NB4 (cell line): ENCODE results near the gene ATP2A3.
"Not testable (repeated sequence)": the region's sequence is repeated elsewhere in the genome, so short reads cannot be mapped to it uniquely, and the experiment has no call there.

ENCODE experiments used
- DNase-seq: peaks from one replicate; pipeline ENCODE4 v3.0.0; 2010; ENCODE audit warnings: low read depth
- H3K4me3 ChIP-seq: one replicate; pipeline ENCODE4 v1.5.1; 2011; ENCODE audit warnings: mild to moderate bottlenecking, low read depth, low read length, moderate library complexity
- CTCF ChIP-seq: IDR thresholded peaks from one replicate; pipeline ENCODE4 v1.5.1; 2012; ENCODE audit warnings: low read depth, low read length
- MAX ChIP-seq: IDR thresholded peaks from 2 replicates; pipeline ENCODE4 v1.6.1; 2011; ENCODE audit warnings: low read depth, low read length
- MYC ChIP-seq: IDR thresholded peaks from 2 replicates; pipeline ENCODE4 v1.6.1; 2011; ENCODE audit warnings: low read depth, low read length
- POLR2A ChIP-seq: IDR thresholded peaks from 2 replicates; pipeline ENCODE4 v1.6.1; 2011; ENCODE audit warnings: mild to moderate bottlenecking; ENCODE audit not compliant: insufficient read length; ENCODE audit errors: extremely low read depth

Gene ATP2A3

GRCh38 chr17:3994221-3994576 is 30.0 kb upstream of the ATP2A3 start:
- DNase-seq = no peak
- no peak for TF ChIP-seq POLR2A
- no peak for TF ChIP-seq MYC
- no peak for TF ChIP-seq MAX
- TF ChIP-seq CTCF = no peak
- H3K4me3 ChIP-seq = no peak overlapping the region

- DNase-seq = no peak
- no peak overlapping the region for H3K4me3 ChIP-seq
- TF ChIP-seq MYC (no peak), POLR2A (no peak), CTCF (no peak), MAX (no peak)
Measured at GRCh38 chr17:3993493-3994220, 29.4 kb upstream of the ATP2A3 start.

- TF ChIP-seq CTCF (no peak), POLR2A (no peak), MAX (no peak), MYC (no peak)
- H3K4me3 ChIP-seq = no peak overlapping the region
- DNase-seq = no peak
Measured at GRCh38 chr17:3992370-3992769, 28.1 kb upstream of the ATP2A3 start.

GRCh38 chr17:3991699-3992098 is 27.5 kb upstream of the ATP2A3 start:
- H3K4me3 ChIP-seq = not testable (repeated sequence)

GRCh38 chr17:3990386-3991127 is 26.3 kb upstream of the ATP2A3 start:
- no peak overlapping the region for H3K4me3 ChIP-seq
- DNase-seq = no peak
- TF ChIP-seq MYC (no peak), MAX (no peak), CTCF (no peak), POLR2A (no peak)

More at GRCh38 chr17:3991699-3992098, 27.5 kb upstream of the ATP2A3 start:
- DNase-seq = not testable (repeated sequence)

- no peak overlapping the region for H3K4me3 ChIP-seq
- no peak for DNase-seq
- TF ChIP-seq POLR2A (no peak), MYC (no peak), CTCF (no peak), MAX (no peak)
Measured at GRCh38 chr17:3989041-3989886, 25.0 kb upstream of the ATP2A3 start.
